Lower leg skin (tissue), 4 donors: Measurements from ENCODE around the gene CSTF3. TPM values are rescaled to one million over a fixed set of nuclear protein-coding genes. Genes with fewer than 3 reads are reported as not detected.
A peak's percentile ranks its signal among the peaks of the same experiment; 100 is the strongest.

Experiments
- DNase-seq, 2 donors: peaks; one replicate each; pipeline ENCODE4 v3.0.0-alpha.2; 2019; ENCODE audit warnings: low spot score in 2 of 2
- H3K4me3 ChIP-seq: fragments of 200-600 bp; sonication (generic); 2 replicates; pipeline ENCODE4 v1.5.1; 2017; ENCODE audit warnings: mild to moderate bottlenecking, low read depth; ENCODE audit not compliant: poor library complexity, severe bottlenecking
- POLR2A ChIP-seq, 2 donors: fragments of 450-650 bp; IDR thresholded peaks; one replicate each; pipeline ENCODE4 v1.6.1; 2016 to 2017; ENCODE audit warnings: antibody characterized with exemption in 2 of 2, mild to moderate bottlenecking in 1 of 2, moderate library complexity in 1 of 2
- WGBS, 2 donors: methylation state at CpG; one replicate each; pipeline ENCODE4 v1.1.5; 2018; 5-methylcytosine and 5-hydroxymethylcytosine counted together
- intact Hi-C: fragments of 100-400 bp; cut with DNase I; formaldehyde crosslinking; loops from one replicate; pipeline ENCODE4 v1.15.0; 2023; ENCODE audit warnings: low total_unique reads
- total RNA-seq, 4 donors: library from RNA; depleted of rRNA; stranded (reverse); fragments of >200 nt; gene quantifications; one replicate each; pipeline ENCODE4 v1.1.0, GENCODE V29; 2016
- TF ChIP-seq, protein P1 (sequence below), 3 donors: fragments of 450-650 bp; IDR thresholded peaks; one replicate each; pipeline ENCODE4 v1.5.1; 2016; ENCODE audit warnings: antibody characterized with exemption in 3 of 3, mild to moderate bottlenecking in 3 of 3, moderate library complexity in 2 of 3

Gene CSTF3
- total RNA-seq, result 1 to 10 TPM; 7.1 to 9.8 (median 8.4) TPM

- TF ChIP-seq, protein P1, sequence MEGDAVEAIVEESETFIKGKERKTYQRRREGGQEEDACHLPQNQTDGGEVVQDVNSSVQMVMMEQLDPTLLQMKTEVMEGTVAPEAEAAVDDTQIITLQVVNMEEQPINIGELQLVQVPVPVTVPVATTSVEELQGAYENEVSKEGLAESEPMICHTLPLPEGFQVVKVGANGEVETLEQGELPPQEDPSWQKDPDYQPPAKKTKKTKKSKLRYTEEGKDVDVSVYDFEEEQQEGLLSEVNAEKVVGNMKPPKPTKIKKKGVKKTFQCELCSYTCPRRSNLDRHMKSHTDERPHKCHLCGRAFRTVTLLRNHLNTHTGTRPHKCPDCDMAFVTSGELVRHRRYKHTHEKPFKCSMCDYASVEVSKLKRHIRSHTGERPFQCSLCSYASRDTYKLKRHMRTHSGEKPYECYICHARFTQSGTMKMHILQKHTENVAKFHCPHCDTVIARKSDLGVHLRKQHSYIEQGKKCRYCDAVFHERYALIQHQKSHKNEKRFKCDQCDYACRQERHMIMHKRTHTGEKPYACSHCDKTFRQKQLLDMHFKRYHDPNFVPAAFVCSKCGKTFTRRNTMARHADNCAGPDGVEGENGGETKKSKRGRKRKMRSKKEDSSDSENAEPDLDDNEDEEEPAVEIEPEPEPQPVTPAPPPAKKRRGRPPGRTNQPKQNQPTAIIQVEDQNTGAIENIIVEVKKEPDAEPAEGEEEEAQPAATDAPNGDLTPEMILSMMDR (IDR thresholded peaks at IDR 0.05), result peak in 1 of 3 donors; percentile 63
- TF ChIP-seq POLR2A (IDR thresholded peaks at IDR 0.05), result no peak
- intact Hi-C loops, result loop anchor here (10.0 kb wide), 1 partner anchor 163 kb away; no protein-coding TSS in a partner anchor
- peak; percentile 100 for DNase-seq
- H3K4me3 ChIP-seq, result peak within 1 kb of the TSS; percentile 74
- WGBS, 2 donors, result 2% methylated on average over 33 to 39 of the region's 40 CpGs
Measured at GRCh38 chr11:33161120-33162005, at the start of gene CSTF3. CSTF3 (minus strand) TSS chr11:33161480; CDS start chr11:33161325, 155 bp downstream.

DNA sequence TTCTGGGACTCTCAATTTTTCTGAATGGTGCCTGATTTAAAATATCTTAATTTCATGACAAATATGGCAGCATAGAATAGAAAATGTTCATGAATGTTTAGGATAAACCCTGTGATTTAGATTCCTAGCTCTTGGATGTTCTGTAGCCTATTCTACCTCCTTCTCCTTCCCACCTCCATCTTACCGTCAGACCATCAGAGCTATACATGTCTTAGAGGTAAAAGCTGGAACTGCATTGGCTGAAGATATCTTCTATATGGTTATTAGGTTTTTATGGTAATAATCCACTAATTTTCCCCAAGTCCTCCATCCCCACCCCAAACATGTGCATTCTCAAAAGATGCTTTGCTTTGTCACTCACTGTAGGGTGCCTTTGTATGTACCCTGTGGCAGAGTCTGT is 46.9 kb upstream of the CSTF3 start:
- no peak for DNase-seq

DNA sequence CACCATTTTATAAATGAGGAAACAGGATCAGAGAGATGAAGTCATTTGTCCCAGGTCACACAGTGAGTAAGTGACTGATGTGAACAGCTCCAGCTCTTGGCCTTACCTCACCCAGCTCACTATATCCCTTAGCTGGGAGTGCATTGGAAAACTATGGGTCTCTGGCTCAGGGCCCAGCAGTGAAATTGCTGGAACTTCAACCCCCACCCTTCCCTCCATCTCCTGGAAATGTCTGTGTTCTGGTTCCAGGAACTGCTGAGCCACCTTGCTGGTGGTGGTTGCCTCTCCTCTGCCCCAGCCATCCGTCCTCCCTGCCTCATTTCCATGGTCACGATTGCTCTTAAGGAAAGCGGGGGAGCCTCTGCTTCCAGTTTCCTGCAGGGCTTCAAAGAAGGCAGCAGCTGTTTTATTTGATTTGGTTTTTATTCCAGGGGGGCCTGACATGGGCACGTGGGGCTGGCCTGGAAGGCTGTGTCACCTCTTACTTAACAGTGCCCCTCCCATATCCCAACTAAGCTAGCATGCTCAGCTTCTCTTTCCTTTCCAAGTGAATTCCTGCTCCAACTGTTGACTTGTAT is 46.2 kb upstream of the CSTF3 start:
- intact Hi-C loops, result no loop called here
- no peak for TF ChIP-seq POLR2A (IDR thresholded peaks at IDR 0.05)
- TF ChIP-seq, protein P1 (IDR thresholded peaks at IDR 0.05), result no peak
- WGBS, 2 donors, result 61 to 66% methylated on average over 4 of the region's 4 CpGs
- no peak for DNase-seq
- no peak overlapping the region for H3K4me3 ChIP-seq

More for the DNA sequence above, 46.9 kb upstream of the CSTF3 start:
- no peak overlapping the region for H3K4me3 ChIP-seq
- WGBS, 2 donors, result 85 to 94% methylated on average over 1 of the region's 1 CpG
- TF ChIP-seq POLR2A (IDR thresholded peaks at IDR 0.05), result no peak
- TF ChIP-seq, protein P1 (IDR thresholded peaks at IDR 0.05), result no peak
- intact Hi-C loops, result no loop called here

DNA sequence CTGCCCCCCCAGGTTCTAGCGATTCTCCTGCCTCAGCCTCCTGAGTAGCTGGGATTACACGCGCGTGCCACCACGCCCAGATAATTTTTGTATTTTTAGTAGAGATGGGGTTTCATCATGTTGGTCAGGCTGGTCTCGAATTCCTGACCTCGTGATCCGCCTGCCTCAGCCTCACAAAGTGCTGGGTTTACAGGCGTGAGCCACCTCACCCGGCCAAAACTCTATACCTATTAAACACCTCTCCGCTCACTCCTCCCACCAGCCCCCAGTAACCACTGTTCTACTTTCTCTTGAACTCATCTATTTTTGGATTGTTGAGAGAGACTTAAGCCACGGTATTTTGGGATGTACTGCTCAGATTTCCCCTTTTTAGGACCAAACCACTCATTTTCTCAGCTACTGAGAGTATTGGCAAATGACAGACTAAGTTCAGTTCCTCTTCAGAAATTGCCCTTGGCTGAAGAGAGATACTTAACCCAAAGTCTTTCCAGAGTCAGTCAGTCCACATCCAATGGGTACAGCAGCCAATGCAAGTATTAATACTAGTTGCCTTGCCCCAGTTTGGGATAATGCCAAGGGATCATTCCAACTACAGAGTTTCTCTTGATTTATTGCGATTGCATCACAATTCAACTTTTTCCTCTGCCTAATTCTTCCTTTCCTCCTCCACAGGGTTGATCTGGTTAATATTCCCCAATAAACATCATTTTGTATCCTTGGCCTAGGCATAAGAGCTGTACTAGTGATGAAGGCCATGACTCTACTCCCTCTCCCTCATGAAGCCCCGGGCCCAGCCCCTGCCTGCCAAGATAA is 36.8 kb upstream of the CSTF3 start:
- DNase-seq, result no peak
- TF ChIP-seq, protein P1 (IDR thresholded peaks at IDR 0.05), result no peak
- TF ChIP-seq POLR2A (IDR thresholded peaks at IDR 0.05), result no peak
- intact Hi-C loops, result no loop called here
- no peak overlapping the region for H3K4me3 ChIP-seq
- 81 to 86% methylated on average over 14 of the region's 14 CpGs for WGBS, 2 donors

DNA sequence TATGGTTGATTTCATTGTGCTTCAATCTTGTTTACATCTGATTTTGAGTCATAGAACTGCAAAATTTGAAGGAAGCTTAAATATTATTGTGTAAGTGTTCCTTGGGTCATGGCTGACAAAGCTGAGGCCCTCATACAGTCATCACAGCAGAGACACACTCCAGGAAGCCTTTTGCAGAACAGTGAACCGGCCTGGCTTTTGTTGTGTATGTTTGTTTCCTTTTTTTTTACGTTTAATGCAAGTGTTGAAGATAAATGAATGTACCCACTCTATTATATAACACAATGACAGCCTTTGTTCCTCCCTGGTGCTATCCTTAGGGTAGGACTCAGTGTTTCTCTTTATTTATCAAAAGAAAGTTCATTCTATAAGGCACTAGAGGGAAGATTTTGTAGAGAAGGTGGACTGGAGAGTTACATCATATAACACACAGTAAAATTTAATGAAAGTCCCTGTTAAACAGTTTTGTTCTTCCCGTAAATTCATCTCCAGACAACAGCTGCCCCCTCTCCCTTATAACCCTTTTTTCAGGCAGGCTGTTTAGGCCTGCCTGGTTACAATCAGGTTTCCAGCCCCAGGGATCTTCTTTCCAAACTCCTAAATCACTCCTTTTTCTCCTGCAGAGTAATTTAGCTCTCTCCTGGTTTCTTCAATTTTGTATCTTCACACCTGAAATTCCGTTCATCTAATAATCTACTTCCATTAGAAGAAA is 34.3 kb upstream of the CSTF3 start:
- DNase-seq, result no peak
- 68% methylated on average over 4 of the region's 4 CpGs for WGBS, 2 donors
- intact Hi-C loops, result no loop called here
- H3K4me3 ChIP-seq, result no peak overlapping the region
- TF ChIP-seq POLR2A (IDR thresholded peaks at IDR 0.05), result no peak
- TF ChIP-seq, protein P1 (IDR thresholded peaks at IDR 0.05), result no peak
